ENCODE measurements around the gene ADIG. TPM values are rescaled to one million over a fixed set of nuclear protein-coding genes. Genes with fewer than 3 reads are reported as not detected.

ADIG gene
- total and polyA plus RNA-seq, 3 donors from 2014 or later: 10.5 to 53.3 (median 40.9) TPM

GRCh38 chr20:38566036-38566598 is 14.9 kb upstream of the ADIG start:
- 88 to 96% methylated on average over 6 of the region's 6 CpGs for WGBS, 2 donors
- no peaks in the 10 kb centered on the region for H3K4me1 ChIP-seq
- H3K9me3 ChIP-seq: no peaks in the 10 kb centered on the region
- H3K27me3 ChIP-seq: no peaks in the 10 kb centered on the region
- no peak overlapping the region for H3K27ac ChIP-seq
- TF ChIP-seq, protein P1, sequence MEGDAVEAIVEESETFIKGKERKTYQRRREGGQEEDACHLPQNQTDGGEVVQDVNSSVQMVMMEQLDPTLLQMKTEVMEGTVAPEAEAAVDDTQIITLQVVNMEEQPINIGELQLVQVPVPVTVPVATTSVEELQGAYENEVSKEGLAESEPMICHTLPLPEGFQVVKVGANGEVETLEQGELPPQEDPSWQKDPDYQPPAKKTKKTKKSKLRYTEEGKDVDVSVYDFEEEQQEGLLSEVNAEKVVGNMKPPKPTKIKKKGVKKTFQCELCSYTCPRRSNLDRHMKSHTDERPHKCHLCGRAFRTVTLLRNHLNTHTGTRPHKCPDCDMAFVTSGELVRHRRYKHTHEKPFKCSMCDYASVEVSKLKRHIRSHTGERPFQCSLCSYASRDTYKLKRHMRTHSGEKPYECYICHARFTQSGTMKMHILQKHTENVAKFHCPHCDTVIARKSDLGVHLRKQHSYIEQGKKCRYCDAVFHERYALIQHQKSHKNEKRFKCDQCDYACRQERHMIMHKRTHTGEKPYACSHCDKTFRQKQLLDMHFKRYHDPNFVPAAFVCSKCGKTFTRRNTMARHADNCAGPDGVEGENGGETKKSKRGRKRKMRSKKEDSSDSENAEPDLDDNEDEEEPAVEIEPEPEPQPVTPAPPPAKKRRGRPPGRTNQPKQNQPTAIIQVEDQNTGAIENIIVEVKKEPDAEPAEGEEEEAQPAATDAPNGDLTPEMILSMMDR (IDR thresholded peaks at IDR 0.05): no peak
- TF ChIP-seq POLR2A (IDR thresholded peaks at IDR 0.05): no peak
- no peak overlapping the region for H3K4me3 ChIP-seq
- no peaks in the 10 kb centered on the region for H3K36me3 ChIP-seq (ENCODE audit: low read depth, missing control alignments)
- no peak for DNase-seq
- intact Hi-C loops (cut with DNase I; ENCODE audit: low total_unique reads): no loop called here

DNA sequence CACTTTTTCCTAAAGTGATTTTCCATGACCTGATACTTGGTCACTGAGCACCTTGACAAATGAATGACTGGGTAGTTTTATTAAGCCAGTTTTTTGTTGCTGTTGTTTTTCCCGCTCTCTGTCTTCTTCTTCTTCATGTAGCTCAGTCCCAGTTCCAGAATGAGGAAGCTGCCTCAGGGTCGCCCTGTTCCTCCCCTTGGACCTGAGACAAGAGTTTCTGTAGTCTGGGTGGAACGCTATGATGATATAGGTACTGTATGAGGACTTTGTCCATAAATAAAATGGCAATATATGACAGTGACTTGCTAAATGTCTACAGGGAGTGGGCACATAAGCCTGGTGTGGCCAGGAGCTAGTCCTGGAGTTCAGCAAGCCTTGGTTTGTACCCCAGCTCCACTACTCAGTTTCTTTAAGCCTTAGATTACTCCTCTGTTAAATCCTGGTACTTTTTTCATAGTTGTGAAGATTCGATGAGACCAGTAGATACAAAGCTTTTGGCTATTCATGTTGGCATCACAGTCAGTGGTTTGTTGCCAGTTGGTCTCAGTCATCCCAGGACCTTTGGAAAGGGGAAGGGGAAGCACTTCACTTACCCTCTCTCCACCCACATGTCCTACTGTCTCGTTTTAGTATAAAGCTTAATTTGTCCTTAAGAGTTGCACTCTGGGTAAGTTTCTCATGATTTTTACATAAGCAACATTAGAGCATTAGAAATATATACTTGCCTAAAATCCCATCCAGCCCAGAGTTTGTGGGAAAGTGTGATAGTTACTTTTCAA is 11.1 kb upstream of the ADIG start:
- 65 to 73% methylated on average over 5 of the region's 5 CpGs for WGBS, 2 donors

GRCh38 chr20:38573413-38573812 is 7.6 kb upstream of the ADIG start:
- DNase-seq: no peak
- intact Hi-C loops (cut with DNase I; ENCODE audit: low total_unique reads): no loop called here
- 71 to 78% methylated on average over 7 of the region's 7 CpGs for WGBS, 2 donors

More for the DNA sequence above, 11.1 kb upstream of the ADIG start:
- no peak for TF ChIP-seq POLR2A (IDR thresholded peaks at IDR 0.05)
- TF ChIP-seq, protein P1 (IDR thresholded peaks at IDR 0.05): no peak
- Histone ChIP-seq H3K27ac (no peak overlapping the region), H3K4me3 (no peak overlapping the region), H3K27me3 (no peaks in the 10 kb centered on the region), H3K36me3 (ENCODE audit: low read depth, missing control alignments) (no peaks in the 10 kb centered on the region), H3K4me1 (no peaks in the 10 kb centered on the region), H3K9me3 (no peaks in the 10 kb centered on the region)
- no peak for DNase-seq
- intact Hi-C loops (cut with DNase I; ENCODE audit: low total_unique reads): no loop called here

DNA sequence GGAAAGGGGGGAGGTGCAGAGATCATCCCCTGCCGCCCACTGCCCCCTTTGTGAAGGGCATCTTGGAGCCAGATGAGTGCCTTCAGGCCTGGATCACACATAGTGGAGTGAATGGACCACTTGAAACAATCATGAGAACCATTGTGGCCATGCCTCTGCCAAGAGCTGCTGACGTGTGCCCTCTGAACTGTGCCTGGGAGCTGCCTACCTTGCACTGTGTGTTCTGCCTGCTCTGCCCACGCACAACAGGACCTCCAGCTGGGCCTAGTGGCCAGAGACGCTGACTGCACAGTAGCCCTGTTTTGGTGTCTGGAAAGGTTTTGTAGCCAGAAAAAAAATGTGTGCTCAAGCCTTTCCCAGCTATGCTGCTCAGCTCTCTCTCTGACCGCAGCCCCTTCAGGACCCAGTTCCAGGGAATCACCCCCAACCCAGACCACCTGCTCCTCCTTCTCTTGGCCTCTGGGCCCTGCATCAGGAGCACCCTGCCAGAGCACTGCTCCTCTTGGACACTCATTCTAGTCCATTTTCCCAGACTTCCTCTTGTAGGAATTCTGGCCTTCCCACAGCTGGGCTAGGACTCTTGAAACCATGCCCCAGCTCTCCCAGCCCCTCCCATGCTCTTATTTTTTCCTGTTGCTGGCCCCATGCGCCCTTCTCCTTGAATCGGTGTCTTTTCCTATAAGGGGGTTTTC is 1.6 kb upstream of the ADIG start:
- intact Hi-C loops (cut with DNase I; ENCODE audit: low total_unique reads): no loop called here
- H3K27me3 ChIP-seq: no peaks in the 10 kb centered on the region
- H3K36me3 ChIP-seq (ENCODE audit: low read depth, missing control alignments): peaks cover 3% of the 10 kb centered on the region
- WGBS, 2 donors: 44 to 61% methylated on average over 6 to 7 of the region's 7 CpGs
- no peak overlapping the region for H3K27ac ChIP-seq
- DNase-seq: no peak
- no peaks in the 10 kb centered on the region for H3K9me3 ChIP-seq
- peaks cover 5% of the 10 kb centered on the region for H3K4me1 ChIP-seq
- no peak overlapping the region for H3K4me3 ChIP-seq
- TF ChIP-seq, protein P1 (IDR thresholded peaks at IDR 0.05): no peak
- no peak for TF ChIP-seq POLR2A (IDR thresholded peaks at IDR 0.05)

More at GRCh38 chr20:38573413-38573812, 7.6 kb upstream of the ADIG start:
- H3K4me3 ChIP-seq: no peak overlapping the region
- no peak overlapping the region for H3K27ac ChIP-seq
- H3K4me1 ChIP-seq: no peaks in the 10 kb centered on the region
- peaks cover 3% of the 10 kb centered on the region for H3K36me3 ChIP-seq (ENCODE audit: low read depth, missing control alignments)
- no peaks in the 10 kb centered on the region for H3K9me3 ChIP-seq
- no peaks in the 10 kb centered on the region for H3K27me3 ChIP-seq
- TF ChIP-seq, protein P1 (IDR thresholded peaks at IDR 0.05): no peak
- no peak for TF ChIP-seq POLR2A (IDR thresholded peaks at IDR 0.05)
